Skeletal muscle tissue (tissue), 4 donors: ENCODE results near the gene NAA10. TPM values are rescaled to one million over a fixed set of nuclear protein-coding genes. Genes with fewer than 3 reads are reported as not detected.
"Not testable (repeated sequence)": the region's sequence is repeated elsewhere in the genome, so short reads cannot be mapped to it uniquely, and the experiment has no call there.

ENCODE experiments used
- H3K27ac ChIP-seq: one replicate; pipeline ENCODE4 v1.7.0; 2013; ENCODE audit warnings: mild to moderate bottlenecking, low read depth, low read length, inconsistent platforms
- H3K27me3 ChIP-seq, 3 donors: one replicate each; pipeline ENCODE4 v1.7.0; 2013; ENCODE audit warnings: low read length in 3 of 3; ENCODE audit not compliant: control insufficient read depth in 3 of 3, insufficient read depth in 3 of 3
- H3K36me3 ChIP-seq, 3 donors: one replicate each; pipeline ENCODE4 v1.7.0; 2013; ENCODE audit warnings: low read length in 3 of 3; ENCODE audit not compliant: control insufficient read depth in 3 of 3, insufficient read depth in 3 of 3
- H3K4me1 ChIP-seq, 3 donors: one replicate each; pipeline ENCODE4 v1.7.0; 2013; ENCODE audit warnings: low read length in 3 of 3, mild to moderate bottlenecking in 3 of 3; ENCODE audit not compliant: control insufficient read depth in 3 of 3, insufficient read depth in 3 of 3
- H3K4me3 ChIP-seq, 3 donors: one replicate each; pipeline ENCODE4 v1.7.0; 2013; ENCODE audit warnings: low read length in 3 of 3
- H3K9ac ChIP-seq, 3 donors: one replicate each; pipeline ENCODE4 v1.7.0; 2013; ENCODE audit warnings: low read length in 3 of 3, mild to moderate bottlenecking in 3 of 3, moderate library complexity in 2 of 3, low read depth in 1 of 3
- H3K9me3 ChIP-seq, 3 donors: one replicate each; pipeline ENCODE4 v1.7.0; 2013; ENCODE audit warnings: low read length in 3 of 3; ENCODE audit not compliant: control insufficient read depth in 3 of 3
- total RNA-seq: library from RNA; depleted of rRNA; stranded (reverse); fragments of >200 nt; gene quantifications from one replicate; pipeline ENCODE4 v1.2.3, GENCODE V29; 2014
- donor health status: Osteomylitis.

Gene NAA10
- 13.6 TPM for total RNA-seq

DNA sequence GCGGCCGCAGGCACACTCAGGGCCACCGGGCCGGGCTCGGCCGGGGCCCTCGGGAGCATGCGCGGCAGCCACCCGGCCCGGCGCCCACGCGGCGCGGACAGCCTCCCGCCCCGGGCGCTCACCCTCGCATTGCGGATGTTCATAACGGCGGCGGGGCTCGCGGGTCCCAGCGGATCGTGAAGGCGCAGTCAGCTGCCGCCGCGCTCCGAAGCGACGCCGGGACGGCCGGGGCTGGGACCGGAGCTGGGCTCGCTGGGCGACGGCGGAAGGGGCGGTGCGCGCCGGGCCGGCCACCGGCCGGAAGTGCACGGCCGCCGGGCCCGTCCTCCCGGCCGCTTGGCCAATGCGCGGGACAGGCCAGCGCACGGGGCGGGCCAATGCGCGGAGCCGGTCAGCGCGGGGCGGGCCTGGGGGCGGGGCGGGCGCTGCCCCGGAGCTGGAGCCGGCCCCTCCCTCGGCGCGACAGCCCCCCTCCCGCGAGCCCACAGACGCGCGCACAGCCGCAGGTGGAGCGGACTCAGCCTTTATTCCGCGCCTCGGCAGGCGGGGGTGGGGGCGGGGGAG, at the start of gene NAA10:
TSS of gene NAA10 (minus strand) at position 276 of the 564 bp plus-strand sequence. CDS start at position 143, 133 bp downstream.
- H3K4me1 ChIP-seq: peaks cover 9 to 18% (median 14%) of the 10 kb centered on the region in 3 donors
- no peaks in the 10 kb centered on the region for H3K27me3 ChIP-seq
- peak within 1 kb of the TSS; percentile 74 to 82 (median 81) for H3K9ac ChIP-seq
- H3K9me3 ChIP-seq: no peaks in the 10 kb centered on the region
- peaks cover 12 to 25% (median 20%) of the 10 kb centered on the region in 3 donors for H3K36me3 ChIP-seq
- H3K27ac ChIP-seq: peak within 1 kb of the TSS; percentile 7
- peak within 1 kb of the TSS; percentile 74 to 80 (median 77) for H3K4me3 ChIP-seq

GRCh38 chrX:153983321-153983801, 48.5 kb upstream of the NAA10 start:
- Histone ChIP-seq H3K4me3 (no peak overlapping the region), H3K27me3 (no peaks in the 10 kb centered on the region)

DNA sequence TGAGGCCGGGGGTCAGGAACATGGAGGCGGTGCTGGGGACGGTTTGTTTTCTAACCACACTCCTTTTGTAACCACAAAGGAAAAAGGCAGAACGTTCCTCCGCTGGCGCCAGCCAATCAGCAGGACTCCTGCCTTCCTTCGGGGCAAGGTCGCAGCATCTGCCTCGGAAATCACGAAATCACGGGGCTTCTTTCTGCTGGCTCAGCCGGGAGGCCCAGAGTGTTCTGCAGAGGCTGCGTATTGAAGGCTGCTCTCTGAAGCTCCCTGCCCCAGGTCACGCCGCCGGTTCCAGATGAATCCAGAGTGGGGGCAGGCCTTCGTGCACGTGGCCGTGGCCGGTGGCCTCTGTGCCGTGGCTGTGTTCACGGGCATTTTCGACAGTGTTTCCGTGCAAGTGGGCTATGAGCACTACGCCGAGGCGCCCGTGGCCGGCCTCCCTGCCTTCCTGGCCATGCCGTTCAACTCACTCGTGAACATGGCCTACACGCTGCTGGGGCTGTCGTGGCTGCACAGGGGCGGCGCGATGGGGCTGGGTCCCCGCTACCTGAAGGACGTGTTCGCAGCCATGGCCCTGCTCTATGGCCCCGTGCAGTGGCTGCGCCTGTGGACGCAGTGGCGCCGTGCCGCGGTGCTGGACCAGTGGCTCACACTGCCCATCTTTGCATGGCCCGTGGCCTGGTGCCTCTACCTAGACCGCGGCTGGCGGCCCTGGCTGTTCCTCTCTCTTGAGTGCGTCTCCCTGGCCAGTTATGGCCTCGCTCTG, 47.1 kb upstream of the NAA10 start:
- Histone ChIP-seq H3K9me3 (no peaks in the 10 kb centered on the region), H3K36me3 (peaks cover 0 to 6% (median 0%) of the 10 kb centered on the region in 3 donors), H3K4me1 (peaks cover 0 to 10% (median 9%) of the 10 kb centered on the region in 3 donors), H3K27ac (no peak overlapping the region), H3K9ac (no peak overlapping the region), H3K27me3 (no peaks in the 10 kb centered on the region), H3K4me3 (no peak overlapping the region)

More at GRCh38 chrX:153983321-153983801, 48.5 kb upstream of the NAA10 start:
- H3K36me3 ChIP-seq: peaks cover 0 to 6% (median 0%) of the 10 kb centered on the region in 3 donors
- H3K9me3 ChIP-seq: no peaks in the 10 kb centered on the region
- no peak overlapping the region for H3K27ac ChIP-seq
- no peak overlapping the region for H3K9ac ChIP-seq
- H3K4me1 ChIP-seq: peaks cover 0 to 10% (median 9%) of the 10 kb centered on the region in 3 donors

DNA sequence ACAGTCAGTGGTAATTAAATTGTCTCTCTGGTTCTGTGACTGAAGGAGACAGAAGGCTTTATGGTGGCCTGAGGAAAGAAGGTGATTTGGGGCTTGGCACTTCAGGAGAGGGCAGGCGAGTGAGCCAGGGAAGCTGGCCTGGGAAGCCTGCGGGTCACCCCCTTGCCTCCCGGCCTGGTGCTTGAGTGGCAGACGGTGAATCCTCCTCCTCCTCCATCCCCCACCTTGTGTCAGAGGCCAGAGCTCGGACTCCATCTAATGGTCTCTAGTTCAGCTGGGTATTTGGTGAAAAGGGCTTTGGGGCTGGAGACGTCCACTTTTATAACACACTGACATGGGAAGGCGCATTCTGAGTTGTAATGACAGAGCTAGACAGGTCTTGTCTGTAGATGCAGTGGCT, 46.4 kb upstream of the NAA10 start:
- Histone ChIP-seq H3K4me3 (no peak overlapping the region), H3K36me3 (peaks cover 0 to 6% (median 0%) of the 10 kb centered on the region in 3 donors), H3K27me3 (no peaks in the 10 kb centered on the region), H3K27ac (peak overlapping the region; percentile 40), H3K9ac (no peak overlapping the region), H3K4me1 (peaks cover 0 to 10% (median 9%) of the 10 kb centered on the region in 3 donors), H3K9me3 (no peaks in the 10 kb centered on the region)

GRCh38 chrX:153980394-153980793, 45.6 kb upstream of the NAA10 start:
- not testable (repeated sequence) for H3K9me3 ChIP-seq, H3K27ac ChIP-seq, H3K4me3 ChIP-seq, H3K4me1 ChIP-seq, H3K9ac ChIP-seq, H3K36me3 ChIP-seq, H3K27me3 ChIP-seq

- H3K4me3 ChIP-seq: no peak overlapping the region
- peak overlapping the region; percentile 83 for H3K27ac ChIP-seq
Observed at GRCh38 chrX:153974726-153975286, 40.0 kb upstream of the NAA10 start.

DNA sequence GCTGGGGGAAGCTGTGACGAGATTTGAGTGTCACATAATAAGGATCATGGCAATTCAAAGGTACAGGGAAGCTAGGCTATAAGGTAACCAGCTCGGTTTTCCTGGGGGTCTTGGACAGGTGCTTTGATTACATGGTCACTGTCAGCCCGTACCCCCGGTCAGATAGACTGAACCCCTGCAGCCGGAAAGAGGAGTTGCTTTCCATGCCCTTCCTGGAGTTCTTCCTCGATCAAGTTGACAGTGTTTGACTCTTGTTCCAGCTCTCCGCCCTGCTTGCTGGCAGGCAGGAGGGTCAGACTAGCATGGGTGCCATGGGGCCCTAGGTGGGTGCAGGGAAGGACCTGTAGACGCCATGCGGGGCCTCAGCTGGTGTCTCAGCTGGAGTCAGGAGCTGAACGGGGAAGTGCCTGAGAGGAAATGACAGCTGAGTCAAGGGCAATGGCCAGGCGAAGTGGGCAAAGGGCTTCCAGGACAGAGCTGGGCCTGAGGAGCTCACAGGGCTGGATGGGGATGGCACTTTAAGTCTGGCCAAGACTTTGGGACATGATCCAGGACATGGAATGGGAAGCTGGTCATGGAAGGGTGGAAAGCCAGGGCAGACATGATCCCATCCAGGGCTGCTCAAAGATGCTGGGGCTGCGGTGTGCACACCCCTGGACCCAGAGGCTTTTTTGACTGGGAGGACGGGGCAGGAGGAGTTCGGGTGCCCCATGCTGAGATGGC, 39.3 kb upstream of the NAA10 start:
- H3K9ac ChIP-seq: peak overlapping the region; percentile 74 to 97 (median 79)
- H3K9me3 ChIP-seq: no peaks in the 10 kb centered on the region
- no peaks in the 10 kb centered on the region for H3K27me3 ChIP-seq
- H3K27ac ChIP-seq: peak overlapping the region; percentile 83
- H3K36me3 ChIP-seq: no peaks in the 10 kb centered on the region
- peak overlapping the region; percentile 62 to 93 (median 77) for H3K4me3 ChIP-seq
- peaks cover 21 to 29% (median 22%) of the 10 kb centered on the region in 3 donors for H3K4me1 ChIP-seq

More at GRCh38 chrX:153974726-153975286, 40.0 kb upstream of the NAA10 start:
- no peaks in the 10 kb centered on the region for H3K9me3 ChIP-seq
- H3K36me3 ChIP-seq: no peaks in the 10 kb centered on the region
- no peak overlapping the region for H3K9ac ChIP-seq
- peaks cover 16 to 23% (median 17%) of the 10 kb centered on the region in 3 donors for H3K4me1 ChIP-seq
- H3K27me3 ChIP-seq: no peaks in the 10 kb centered on the region

DNA sequence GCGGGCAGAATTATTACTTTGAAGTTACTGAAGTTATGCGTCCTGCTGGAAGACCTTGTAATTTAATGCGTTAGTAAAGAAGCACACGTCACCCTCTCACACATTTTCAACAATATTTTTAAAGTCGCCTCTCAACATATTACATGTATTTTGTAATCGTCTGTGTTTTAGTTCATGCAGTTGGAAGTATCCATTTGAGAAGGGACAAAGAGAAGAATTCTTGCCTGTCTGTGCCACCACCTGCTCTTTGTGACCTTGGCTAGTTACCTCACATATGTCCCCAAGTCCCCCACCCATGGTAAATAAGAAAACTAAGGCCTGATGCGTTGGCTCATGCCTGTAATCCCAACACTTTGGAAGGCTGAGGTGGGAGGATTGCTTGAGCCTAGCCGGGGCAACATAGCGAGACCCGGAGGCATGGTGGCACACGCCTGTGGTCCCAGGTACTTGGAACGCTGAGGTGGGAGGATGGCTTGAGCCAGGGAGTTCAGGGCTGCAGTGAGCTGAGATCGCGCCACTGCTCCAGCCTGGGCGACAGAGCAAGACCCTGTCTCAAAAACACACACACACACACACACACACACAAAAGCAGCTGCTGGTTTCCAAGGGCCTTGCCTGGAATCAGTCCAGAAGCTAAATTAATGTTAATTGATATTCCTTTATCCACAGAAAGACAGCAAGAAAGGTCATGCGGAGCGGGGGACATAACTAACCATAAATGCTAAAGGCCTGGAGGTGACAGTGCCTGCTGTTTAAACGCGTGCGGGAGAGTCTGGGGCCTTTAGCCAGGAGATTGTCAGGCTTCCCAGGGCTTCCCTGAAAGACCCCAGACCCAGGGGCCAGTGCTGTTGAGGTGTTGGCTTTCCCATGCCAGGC, 38.5 kb upstream of the NAA10 start:
- Histone ChIP-seq H3K27me3 (no peaks in the 10 kb centered on the region), H3K4me1 (peaks cover 27 to 37% (median 28%) of the 10 kb centered on the region in 3 donors), H3K9ac (peak overlapping the region; percentile 74 to 97 (median 79)), H3K9me3 (no peaks in the 10 kb centered on the region), H3K36me3 (no peaks in the 10 kb centered on the region), H3K27ac (peak overlapping the region; percentile 83), H3K4me3 (peak overlapping the region; percentile 62 to 93 (median 77))
